ENCODE data around the gene TMEM270. TPM values are rescaled to one million over a fixed set of nuclear protein-coding genes. Genes with fewer than 3 reads are reported as not detected.
"Not testable (repeated sequence)": the region's sequence is repeated elsewhere in the genome, so short reads cannot be mapped to it uniquely, and the experiment has no call there.

The TMEM270 gene
- total RNA-seq, 2 donors from 2014 or later: not detected

- H3K9me3 ChIP-seq (ENCODE audit: control insufficient read depth, low read length): no peaks in the 10 kb centered on the region
- H3K36me3 Mint-ChIP-seq (ENCODE audit: low read depth): no peaks in the 10 kb centered on the region
- peaks cover 14% of the 10 kb centered on the region for H3K4me1 Mint-ChIP-seq
- no peak overlapping the region for H3K9ac ChIP-seq (ENCODE audit: extremely low read depth, low read length, poor library complexity, severe bottlenecking)
- H3K27ac Mint-ChIP-seq: no peak overlapping the region
- H3K36me3 ChIP-seq (ENCODE audit: control insufficient read depth, insufficient read depth, low read length): no peaks in the 10 kb centered on the region
- no peak overlapping the region for H3K4me3 ChIP-seq (ENCODE audit: low read length)
- no peaks in the 10 kb centered on the region for H3K9me3 Mint-ChIP-seq
- 80% methylated on average over 2 to 5 of the region's 5 CpGs for whole genome bisulfite sequencing, 2 experiments (ENCODE audit: insufficient coverage in 1 of 2, insufficient read length in 1 of 2)
- H3K4me1 ChIP-seq (ENCODE audit: control insufficient read depth, insufficient read depth, low read length): peaks cover 4% of the 10 kb centered on the region
- peaks cover 44% of the 10 kb centered on the region for H3K27me3 Mint-ChIP-seq (ENCODE audit: insufficient read depth)
- no peak overlapping the region for H3K27ac ChIP-seq (ENCODE audit: low read depth, low read length)
- peaks cover 30% of the 10 kb centered on the region for H3K27me3 ChIP-seq (ENCODE audit: control insufficient read depth, insufficient read depth, low read length, poor library complexity, severe bottlenecking)
- no peak for DNase-seq
- TF ChIP-seq, protein P1, sequence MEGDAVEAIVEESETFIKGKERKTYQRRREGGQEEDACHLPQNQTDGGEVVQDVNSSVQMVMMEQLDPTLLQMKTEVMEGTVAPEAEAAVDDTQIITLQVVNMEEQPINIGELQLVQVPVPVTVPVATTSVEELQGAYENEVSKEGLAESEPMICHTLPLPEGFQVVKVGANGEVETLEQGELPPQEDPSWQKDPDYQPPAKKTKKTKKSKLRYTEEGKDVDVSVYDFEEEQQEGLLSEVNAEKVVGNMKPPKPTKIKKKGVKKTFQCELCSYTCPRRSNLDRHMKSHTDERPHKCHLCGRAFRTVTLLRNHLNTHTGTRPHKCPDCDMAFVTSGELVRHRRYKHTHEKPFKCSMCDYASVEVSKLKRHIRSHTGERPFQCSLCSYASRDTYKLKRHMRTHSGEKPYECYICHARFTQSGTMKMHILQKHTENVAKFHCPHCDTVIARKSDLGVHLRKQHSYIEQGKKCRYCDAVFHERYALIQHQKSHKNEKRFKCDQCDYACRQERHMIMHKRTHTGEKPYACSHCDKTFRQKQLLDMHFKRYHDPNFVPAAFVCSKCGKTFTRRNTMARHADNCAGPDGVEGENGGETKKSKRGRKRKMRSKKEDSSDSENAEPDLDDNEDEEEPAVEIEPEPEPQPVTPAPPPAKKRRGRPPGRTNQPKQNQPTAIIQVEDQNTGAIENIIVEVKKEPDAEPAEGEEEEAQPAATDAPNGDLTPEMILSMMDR (conservative IDR thresholded peaks at IDR 0.05): no peak
- no peak overlapping the region for H3K4me3 Mint-ChIP-seq
Observed at GRCh38 chr7:73881352-73882046, 20.5 kb downstream of the TMEM270 start.

DNA sequence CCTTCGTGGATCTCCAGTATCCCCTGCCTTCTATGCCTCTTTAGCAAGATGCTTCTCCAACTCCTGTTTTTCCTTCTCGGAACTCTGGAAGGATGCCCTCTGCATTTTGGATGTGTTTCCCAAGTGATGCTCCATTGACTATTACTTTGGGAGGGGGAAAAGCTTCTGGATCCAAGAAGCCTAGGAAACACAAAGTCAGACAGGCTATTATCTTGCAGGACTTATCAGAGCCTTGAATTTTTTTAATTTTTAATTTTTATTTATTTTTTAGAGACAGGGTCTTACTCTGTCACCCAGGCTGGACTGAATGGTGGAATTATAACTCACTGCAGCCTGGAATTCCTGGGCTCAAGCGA is 21.1 kb downstream of the TMEM270 start:
- no peak overlapping the region for H3K27ac ChIP-seq (ENCODE audit: low read depth, low read length)
- Mint-ChIP-seq H3K36me3 (ENCODE audit: low read depth) (no peaks in the 10 kb centered on the region), H3K27ac (no peak overlapping the region), H3K27me3 (ENCODE audit: insufficient read depth) (peaks cover 45% of the 10 kb centered on the region), H3K4me1 (peaks cover 16% of the 10 kb centered on the region), H3K4me3 (no peak overlapping the region), H3K9me3 (no peaks in the 10 kb centered on the region)
- H3K4me1 ChIP-seq (ENCODE audit: control insufficient read depth, insufficient read depth, low read length): peaks cover 9% of the 10 kb centered on the region
- H3K9me3 ChIP-seq (ENCODE audit: control insufficient read depth, low read length): no peaks in the 10 kb centered on the region
- H3K27me3 ChIP-seq (ENCODE audit: control insufficient read depth, insufficient read depth, low read length, poor library complexity, severe bottlenecking): peaks cover 30% of the 10 kb centered on the region
- H3K36me3 ChIP-seq (ENCODE audit: control insufficient read depth, insufficient read depth, low read length): no peaks in the 10 kb centered on the region
- H3K4me3 ChIP-seq (ENCODE audit: low read length): no peak overlapping the region
- DNase-seq: no peak
- 99 to 100% methylated on average over 3 of the region's 3 CpGs for WGBS, 2 experiments (ENCODE audit: insufficient coverage in 1 of 2, insufficient read length in 1 of 2)
- no peak overlapping the region for H3K9ac ChIP-seq (ENCODE audit: extremely low read depth, low read length, poor library complexity, severe bottlenecking)
- TF ChIP-seq, protein P1 (conservative IDR thresholded peaks at IDR 0.05): no peak

GRCh38 chr7:73884867-73885422 is 24.0 kb downstream of the TMEM270 start:
- H3K36me3 ChIP-seq (ENCODE audit: control insufficient read depth, insufficient read depth, low read length); H3K36me3 Mint-ChIP-seq (ENCODE audit: low read depth); H3K9me3 ChIP-seq (ENCODE audit: control insufficient read depth, low read length); H3K27ac ChIP-seq (ENCODE audit: low read depth, low read length); H3K9ac ChIP-seq (ENCODE audit: extremely low read depth, low read length, poor library complexity, severe bottlenecking); H3K4me3 ChIP-seq (ENCODE audit: low read length); H3K27ac Mint-ChIP-seq; H3K9me3 Mint-ChIP-seq; DNase-seq; H3K4me3 Mint-ChIP-seq: not testable (repeated sequence)
- peaks cover 30% of the 10 kb centered on the region for H3K27me3 ChIP-seq (ENCODE audit: control insufficient read depth, insufficient read depth, low read length, poor library complexity, severe bottlenecking)
- peaks cover 28% of the 10 kb centered on the region for H3K4me1 Mint-ChIP-seq
- peaks cover 48% of the 10 kb centered on the region for H3K27me3 Mint-ChIP-seq (ENCODE audit: insufficient read depth)
- H3K4me1 ChIP-seq (ENCODE audit: control insufficient read depth, insufficient read depth, low read length): peaks cover 16% of the 10 kb centered on the region
- 93 to 100% methylated on average over 1 to 3 of the region's 3 CpGs for WGBS, 2 experiments (ENCODE audit: insufficient coverage in 1 of 2, insufficient read length in 1 of 2)

Data from endodermal cell (in vitro differentiated cells).